D721Med (cell line): ENCODE results near the gene GOLGA6L26.
"Not testable (repeated sequence)": the region's sequence is repeated elsewhere in the genome, so short reads cannot be mapped to it uniquely, and the experiment has no call there.

ENCODE experiments used
- DNase-seq: peaks from one replicate; pipeline ENCODE4 v3.0.0; 2011; ENCODE audit warnings: low spot score; ENCODE audit not compliant: insufficient read length
- FAIRE-seq: peaks from 2 replicates; lab custom pipeline; 2011; peaks lifted over from hg19 to GRCh38; lab: Jason Lieb, UNC

Gene GOLGA6L26

GRCh38 chr15:23303246-23303645 lies 30.8 kb downstream of the GOLGA6L26 start:
- not testable (repeated sequence) for FAIRE-seq, DNase-seq
